ENCODE results near the gene ANK3. TPM values are rescaled to one million over a fixed set of nuclear protein-coding genes. Genes with fewer than 3 reads are reported as not detected.

Gene ANK3
- total RNA-seq, 1 donor from 2014 or later = 12.6 TPM

- TF ChIP-seq CTCF (IDR thresholded peaks at IDR 0.05; ENCODE audit: unreplicated experiment) = no peak
- H3K4me1 Mint-ChIP-seq (ENCODE audit: unreplicated experiment) = peaks cover 6% of the 10 kb centered on the region
- H3K9me3 Mint-ChIP-seq (ENCODE audit: unreplicated experiment) = no peaks in the 10 kb centered on the region
- DNase-seq (ENCODE audit: low spot score) = no peak
- no peaks in the 10 kb centered on the region for H3K36me3 Mint-ChIP-seq (ENCODE audit: low read depth, unreplicated experiment)
- H3K4me3 Mint-ChIP-seq (ENCODE audit: unreplicated experiment) = no peak overlapping the region
- no peak overlapping the region for H3K27ac Mint-ChIP-seq (ENCODE audit: unreplicated experiment)
- H3K27me3 Mint-ChIP-seq (ENCODE audit: unreplicated experiment) = peaks cover 2% of the 10 kb centered on the region
Measured at GRCh38 chr10:60082341-60082740, 307.3 kb downstream of the ANK3 start.

GRCh38 chr10:60073781-60074656, 315.7 kb downstream of the ANK3 start:
- no peaks in the 10 kb centered on the region for H3K9me3 Mint-ChIP-seq (ENCODE audit: unreplicated experiment)
- peaks cover under 1% of the 10 kb centered on the region for H3K27me3 Mint-ChIP-seq (ENCODE audit: unreplicated experiment)
- TF ChIP-seq CTCF (IDR thresholded peaks at IDR 0.05; ENCODE audit: unreplicated experiment) = no peak
- no peak for DNase-seq (ENCODE audit: low spot score)
- no peaks in the 10 kb centered on the region for H3K36me3 Mint-ChIP-seq (ENCODE audit: low read depth, unreplicated experiment)
- no peak overlapping the region for H3K27ac Mint-ChIP-seq (ENCODE audit: unreplicated experiment)
- H3K4me1 Mint-ChIP-seq (ENCODE audit: unreplicated experiment) = no peaks in the 10 kb centered on the region
- no peak overlapping the region for H3K4me3 Mint-ChIP-seq (ENCODE audit: unreplicated experiment)

- H3K4me1 Mint-ChIP-seq (ENCODE audit: unreplicated experiment) = no peaks in the 10 kb centered on the region
- DNase-seq (ENCODE audit: low spot score) = no peak
- peaks cover 1% of the 10 kb centered on the region for H3K27me3 Mint-ChIP-seq (ENCODE audit: unreplicated experiment)
- H3K27ac Mint-ChIP-seq (ENCODE audit: unreplicated experiment) = no peak overlapping the region
- H3K4me3 Mint-ChIP-seq (ENCODE audit: unreplicated experiment) = no peak overlapping the region
- TF ChIP-seq CTCF (IDR thresholded peaks at IDR 0.05; ENCODE audit: unreplicated experiment) = no peak
- H3K9me3 Mint-ChIP-seq (ENCODE audit: unreplicated experiment) = no peaks in the 10 kb centered on the region
- no peaks in the 10 kb centered on the region for H3K36me3 Mint-ChIP-seq (ENCODE audit: low read depth, unreplicated experiment)
Measured at GRCh38 chr10:60073397-60073780, 316.3 kb downstream of the ANK3 start.

GRCh38 chr10:60069311-60069710, 320.4 kb downstream of the ANK3 start:
- no peak for TF ChIP-seq CTCF (IDR thresholded peaks at IDR 0.05; ENCODE audit: unreplicated experiment)
- no peak overlapping the region for H3K27ac Mint-ChIP-seq (ENCODE audit: unreplicated experiment)
- H3K36me3 Mint-ChIP-seq (ENCODE audit: low read depth, unreplicated experiment) = no peaks in the 10 kb centered on the region
- no peaks in the 10 kb centered on the region for H3K9me3 Mint-ChIP-seq (ENCODE audit: unreplicated experiment)
- DNase-seq (ENCODE audit: low spot score) = no peak
- H3K4me1 Mint-ChIP-seq (ENCODE audit: unreplicated experiment) = no peaks in the 10 kb centered on the region
- peaks cover 1% of the 10 kb centered on the region for H3K27me3 Mint-ChIP-seq (ENCODE audit: unreplicated experiment)
- H3K4me3 Mint-ChIP-seq (ENCODE audit: unreplicated experiment) = no peak overlapping the region

- H3K9me3 Mint-ChIP-seq (ENCODE audit: unreplicated experiment) = no peaks in the 10 kb centered on the region
- TF ChIP-seq CTCF (IDR thresholded peaks at IDR 0.05; ENCODE audit: unreplicated experiment) = no peak
- H3K27me3 Mint-ChIP-seq (ENCODE audit: unreplicated experiment) = no peaks in the 10 kb centered on the region
- no peaks in the 10 kb centered on the region for H3K36me3 Mint-ChIP-seq (ENCODE audit: low read depth, unreplicated experiment)
- H3K4me3 Mint-ChIP-seq (ENCODE audit: unreplicated experiment) = no peak overlapping the region
- no peak overlapping the region for H3K27ac Mint-ChIP-seq (ENCODE audit: unreplicated experiment)
- DNase-seq (ENCODE audit: low spot score) = no peak
- H3K4me1 Mint-ChIP-seq (ENCODE audit: unreplicated experiment) = peaks cover 16% of the 10 kb centered on the region
Measured at GRCh38 chr10:60050366-60050765, 339.3 kb downstream of the ANK3 start.

Measured in endothelial cell (in vitro differentiated cells).